Loucy (cell line): Measurements from ENCODE around the gene FNDC1.

ENCODE experiments used
- H2AFZ ChIP-seq: fragments of 200-600 bp; sonication (generic); 2 replicates; pipeline ENCODE4 v1.6.0; 2016; ENCODE audit warnings: antibody characterized with exemption, mild to moderate bottlenecking, low read length, moderate library complexity
- H3F3A ChIP-seq: fragments of 200-600 bp; 2 replicates; pipeline ENCODE4 v1.6.0; 2016; ENCODE audit warnings: antibody characterized with exemption, low read depth, mild to moderate bottlenecking
- H3K27me3 ChIP-seq: fragments of 200-600 bp; sonication (generic); 2 replicates; pipeline ENCODE4 v1.6.1; 2014; ENCODE audit warnings: low read length, mild to moderate bottlenecking; ENCODE audit not compliant: insufficient read depth, poor library complexity, severe bottlenecking
- H3K36me3 ChIP-seq: fragments of 200-600 bp; sonication (generic); 2 replicates; pipeline ENCODE4 v1.6.1; 2016; ENCODE audit warnings: low read length; ENCODE audit not compliant: insufficient read depth
- H3K4me1 ChIP-seq: fragments of 200-600 bp; sonication (generic); 2 replicates; pipeline ENCODE4 v1.5.1; 2014; ENCODE audit warnings: low read length, mild to moderate bottlenecking; ENCODE audit not compliant: insufficient read depth, poor library complexity, severe bottlenecking
- H3K4me2 ChIP-seq: fragments of 200-600 bp; sonication (generic); 2 replicates; pipeline ENCODE4 v1.6.0; 2014; ENCODE audit warnings: antibody characterized with exemption, low read length, low read depth, mild to moderate bottlenecking; ENCODE audit not compliant: poor library complexity, severe bottlenecking
- H3K4me3 ChIP-seq: fragments of 200-600 bp; sonication (generic); 2 replicates; pipeline ENCODE4 v1.5.1; 2014; ENCODE audit warnings: low read length, mild to moderate bottlenecking, mixed read lengths; ENCODE audit not compliant: poor library complexity, severe bottlenecking
- H3K79me2 ChIP-seq: fragments of 200-600 bp; sonication (generic); 2 replicates; pipeline ENCODE4 v1.6.1; 2014; ENCODE audit warnings: low read length; ENCODE audit not compliant: insufficient read depth
- H3K9ac ChIP-seq: fragments of 200-600 bp; sonication (generic); 2 replicates; pipeline ENCODE4 v1.6.0; 2014; ENCODE audit warnings: mild to moderate bottlenecking, low read depth, low read length, moderate library complexity; ENCODE audit not compliant: poor library complexity, severe bottlenecking
- H3K9me2 ChIP-seq: fragments of 200-600 bp; sonication (generic); replicated peaks from 2 replicates; pipeline ENCODE4 v1.6.1; 2016; ENCODE audit warnings: low read depth, low read length, mixed read lengths
- H3K9me3 ChIP-seq: fragments of 200-600 bp; sonication (generic); 2 replicates; pipeline ENCODE4 v1.6.1; 2014; ENCODE audit warnings: mild to moderate bottlenecking, antibody characterized with exemption, low read length, low read depth; ENCODE audit not compliant: insufficient read depth
- H4K20me1 ChIP-seq: fragments of 200-600 bp; sonication (generic); 2 replicates; pipeline ENCODE4 v1.6.0; 2014; ENCODE audit warnings: antibody characterized with exemption, low read length, mild to moderate bottlenecking; ENCODE audit not compliant: insufficient read depth, poor library complexity, severe bottlenecking
- EZH2phosphoT487 ChIP-seq: fragments of 200-600 bp; IDR thresholded peaks from 2 replicates; pipeline ENCODE4 v1.6.1; 2018; ENCODE audit warnings: antibody characterized with exemption, mild to moderate bottlenecking, moderate library complexity, borderline replicate concordance
- TF ChIP-seq, protein P1 (sequence below): fragments of 200-600 bp; sonication (generic); conservative IDR thresholded peaks from 2 replicates; pipeline ENCODE4 v1.5.1; 2014; ENCODE audit warnings: mild to moderate bottlenecking, antibody characterized with exemption, low read length

FNDC1 gene

DNA sequence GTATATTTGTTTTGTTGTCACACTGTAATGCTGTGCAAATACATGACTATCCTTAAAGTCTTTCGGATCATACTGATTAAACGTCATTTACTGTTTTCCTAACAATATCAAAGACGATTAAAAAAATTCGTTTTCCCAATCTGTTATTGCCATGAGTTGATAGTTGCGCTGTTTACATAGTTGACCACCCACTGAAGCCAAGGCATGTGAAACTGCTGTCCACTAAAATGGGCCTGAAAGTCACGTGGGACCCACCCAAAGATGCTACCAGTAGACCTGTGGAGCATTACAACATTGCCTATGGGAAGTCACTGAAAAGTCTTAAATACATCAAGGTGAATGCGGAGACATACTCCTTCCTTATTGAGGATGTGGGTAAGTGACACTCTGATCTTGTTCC, 28.1 kb downstream of the FNDC1 start:
- no peaks in the 10 kb centered on the region for H3F3A ChIP-seq

DNA sequence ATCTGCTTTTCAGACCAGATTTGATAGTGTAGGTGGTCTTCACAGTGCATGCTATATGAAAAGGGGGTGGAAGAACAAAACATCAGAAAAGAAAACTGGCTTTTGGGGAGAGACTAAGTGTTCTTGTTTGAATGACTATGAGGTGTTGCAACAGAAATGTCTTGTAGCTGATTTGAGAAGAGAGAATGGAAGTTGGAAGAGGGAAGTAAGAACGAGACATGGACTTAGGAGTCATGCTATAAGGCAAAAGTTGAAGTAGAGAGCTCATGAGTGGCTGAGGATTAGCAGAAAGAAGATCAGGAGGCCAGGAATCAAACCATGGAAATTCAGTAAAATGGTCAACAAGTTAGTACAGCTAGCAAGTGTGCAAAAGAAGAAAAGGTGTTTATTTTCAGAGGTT, 32.1 kb downstream of the FNDC1 start:
- Histone ChIP-seq H3K9ac (no peak overlapping the region), H3F3A (no peaks in the 10 kb centered on the region), H3K79me2 (no peaks in the 10 kb centered on the region), H3K9me3 (no peaks in the 10 kb centered on the region), H3K36me3 (no peaks in the 10 kb centered on the region), H2AFZ (no peak overlapping the region), H3K4me2 (no peak overlapping the region), H3K4me1 (no peaks in the 10 kb centered on the region), H3K27me3 (no peaks in the 10 kb centered on the region), H4K20me1 (no peaks in the 10 kb centered on the region), H3K9me2 (no peaks in the 10 kb centered on the region), H3K4me3 (no peak overlapping the region)
- TF ChIP-seq, protein P1, sequence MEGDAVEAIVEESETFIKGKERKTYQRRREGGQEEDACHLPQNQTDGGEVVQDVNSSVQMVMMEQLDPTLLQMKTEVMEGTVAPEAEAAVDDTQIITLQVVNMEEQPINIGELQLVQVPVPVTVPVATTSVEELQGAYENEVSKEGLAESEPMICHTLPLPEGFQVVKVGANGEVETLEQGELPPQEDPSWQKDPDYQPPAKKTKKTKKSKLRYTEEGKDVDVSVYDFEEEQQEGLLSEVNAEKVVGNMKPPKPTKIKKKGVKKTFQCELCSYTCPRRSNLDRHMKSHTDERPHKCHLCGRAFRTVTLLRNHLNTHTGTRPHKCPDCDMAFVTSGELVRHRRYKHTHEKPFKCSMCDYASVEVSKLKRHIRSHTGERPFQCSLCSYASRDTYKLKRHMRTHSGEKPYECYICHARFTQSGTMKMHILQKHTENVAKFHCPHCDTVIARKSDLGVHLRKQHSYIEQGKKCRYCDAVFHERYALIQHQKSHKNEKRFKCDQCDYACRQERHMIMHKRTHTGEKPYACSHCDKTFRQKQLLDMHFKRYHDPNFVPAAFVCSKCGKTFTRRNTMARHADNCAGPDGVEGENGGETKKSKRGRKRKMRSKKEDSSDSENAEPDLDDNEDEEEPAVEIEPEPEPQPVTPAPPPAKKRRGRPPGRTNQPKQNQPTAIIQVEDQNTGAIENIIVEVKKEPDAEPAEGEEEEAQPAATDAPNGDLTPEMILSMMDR: no peak
- TF ChIP-seq EZH2phosphoT487: no peak

More for the DNA sequence above, 28.1 kb downstream of the FNDC1 start:
- Histone ChIP-seq H4K20me1 (no peaks in the 10 kb centered on the region), H3K9me3 (no peaks in the 10 kb centered on the region), H3K79me2 (no peaks in the 10 kb centered on the region), H3K9me2 (no peaks in the 10 kb centered on the region), H3K4me2 (no peak overlapping the region), H3K27me3 (no peaks in the 10 kb centered on the region), H2AFZ (no peak overlapping the region), H3K36me3 (no peaks in the 10 kb centered on the region), H3K4me1 (no peaks in the 10 kb centered on the region), H3K4me3 (no peak overlapping the region), H3K9ac (no peak overlapping the region)
- TF ChIP-seq, protein P1: no peak
- TF ChIP-seq EZH2phosphoT487: no peak

DNA sequence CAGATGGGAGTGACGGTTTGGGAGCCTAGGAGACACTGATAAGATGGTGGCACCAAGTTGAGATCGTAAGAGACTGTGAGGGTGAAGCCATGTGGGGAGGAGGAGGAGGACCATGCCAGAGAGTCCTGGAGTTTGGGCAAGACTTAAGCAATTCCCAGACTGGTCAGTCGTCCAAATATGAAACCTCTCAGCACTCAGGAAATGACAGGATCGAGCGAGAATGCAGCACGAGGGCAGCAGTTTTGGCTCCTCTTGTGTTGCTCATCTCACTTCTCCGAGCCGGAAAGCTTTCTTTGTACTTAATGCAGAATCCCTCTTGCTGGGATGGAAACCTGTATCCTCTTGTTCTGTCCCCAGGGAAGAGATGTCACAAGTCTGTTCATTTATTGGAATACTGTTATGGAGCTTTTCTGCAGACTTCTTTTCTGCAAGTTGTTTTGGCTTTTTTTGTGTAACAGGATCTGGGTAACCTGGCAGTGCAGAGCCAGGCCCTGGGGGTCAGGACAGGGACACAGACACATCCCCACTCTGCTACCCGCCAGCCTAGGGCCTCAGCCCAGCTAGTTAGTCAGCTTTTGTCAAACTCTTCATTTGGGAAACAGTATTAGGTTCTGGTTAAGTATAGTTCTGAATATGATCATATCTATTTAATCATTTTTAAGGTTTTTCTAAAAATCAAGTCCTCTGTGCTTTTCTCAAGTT, 34.3 kb downstream of the FNDC1 start:
- H3K27me3 ChIP-seq: no peaks in the 10 kb centered on the region
- no peak overlapping the region for H2AFZ ChIP-seq
- H3K9me3 ChIP-seq: no peaks in the 10 kb centered on the region
- no peaks in the 10 kb centered on the region for H3K9me2 ChIP-seq
- no peaks in the 10 kb centered on the region for H3K79me2 ChIP-seq
- H4K20me1 ChIP-seq: no peaks in the 10 kb centered on the region
- no peak overlapping the region for H3K4me2 ChIP-seq
- H3K36me3 ChIP-seq: no peaks in the 10 kb centered on the region
- H3K4me1 ChIP-seq: no peaks in the 10 kb centered on the region
- TF ChIP-seq, protein P1: no peak
- TF ChIP-seq EZH2phosphoT487: no peak
- no peak overlapping the region for H3K4me3 ChIP-seq
- H3F3A ChIP-seq: no peaks in the 10 kb centered on the region
- no peak overlapping the region for H3K9ac ChIP-seq
